HL-60 (cell line): ENCODE data around the gene TMEM144.

Experiments used
- DNase-seq, 2 experiments: peaks; one replicate each; pipeline ENCODE4 v3.0.0-alpha.2; 2010 to 2020; ENCODE audit warnings: low read depth in 1 of 2, low spot score in 1 of 2
- H3K27ac ChIP-seq: fragments of 250-450 bp; sonication (Bioruptor Pico); replicated peaks from 2 replicates; pipeline ENCODE4 v1.5.1; 2020; ENCODE audit warnings: mild to moderate bottlenecking, moderate library complexity
- H3K27me3 ChIP-seq: fragments of 250-450 bp; sonication (Bioruptor Pico); 2 replicates; pipeline ENCODE4 v1.5.1; 2021; ENCODE audit warnings: mild to moderate bottlenecking, moderate library complexity; ENCODE audit not compliant: insufficient read depth, poor library complexity, severe bottlenecking
- H3K4me3 ChIP-seq: replicated peaks from 2 replicates; pipeline ENCODE4 v1.5.1; 2011; ENCODE audit warnings: mild to moderate bottlenecking, control low read depth, low read length; ENCODE audit not compliant: insufficient read depth
- CTCF ChIP-seq: IDR thresholded peaks from one replicate; pipeline ENCODE4 v1.5.1; 2011; ENCODE audit warnings: low read length, control low read depth, inconsistent platforms; ENCODE audit not compliant: insufficient read depth
- GABPA ChIP-seq: IDR thresholded peaks from 2 replicates; pipeline ENCODE4 v1.6.1; 2012; ENCODE audit warnings: low read depth
- POLR2AphosphoS5 ChIP-seq: IDR thresholded peaks from 2 replicates; pipeline ENCODE4 v1.6.1; 2012; ENCODE audit warnings: low read depth
- SPI1 ChIP-seq: IDR thresholded peaks from 2 replicates; pipeline ENCODE4 v1.6.1; 2012; ENCODE audit warnings: low read depth, mild to moderate bottlenecking, borderline replicate concordance
- TF ChIP-seq, protein P1 (sequence below): IDR thresholded peaks from 2 replicates; pipeline ENCODE4 v1.6.1; 2012; ENCODE audit warnings: low read depth; ENCODE audit not compliant: insufficient replicate concordance

Gene TMEM144

DNA sequence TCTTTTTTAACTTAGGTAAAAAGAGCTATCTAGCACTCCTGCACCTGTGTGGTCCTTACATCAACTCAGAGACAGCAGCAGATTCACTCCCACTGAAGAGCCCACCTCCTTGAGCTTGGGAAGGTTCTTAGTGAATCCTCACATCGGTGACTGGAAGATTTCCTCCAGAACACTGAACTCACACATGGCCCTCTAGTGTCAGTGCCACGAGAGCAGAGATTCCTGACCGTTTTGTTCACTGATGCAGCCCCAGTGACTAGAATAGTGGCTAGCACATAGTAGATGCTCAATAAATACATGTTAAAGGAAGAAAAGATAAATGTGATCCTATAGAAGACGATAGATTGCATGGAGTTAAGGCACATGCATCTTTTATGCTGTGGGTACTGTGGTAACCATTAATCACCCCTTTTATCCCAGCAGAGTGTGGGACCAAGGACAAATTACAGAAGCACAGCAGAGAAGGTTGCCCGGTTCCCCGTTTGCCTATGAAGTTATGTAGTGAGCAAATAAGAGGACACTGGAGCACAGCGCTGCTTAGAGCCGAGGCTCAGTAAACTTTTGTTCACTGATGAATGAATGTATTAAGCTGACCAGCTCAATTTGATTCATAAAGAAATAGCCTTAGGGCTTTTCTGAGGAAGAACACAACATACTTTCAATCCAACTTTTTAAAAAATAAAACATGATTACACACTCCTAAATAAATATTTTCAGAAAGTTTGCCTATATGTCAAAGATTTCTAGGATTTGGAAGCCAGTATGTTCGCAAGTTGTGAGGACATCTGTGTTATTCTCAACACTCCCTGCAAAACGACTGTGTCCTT lies 46.1 kb upstream of the TMEM144 start:
- H3K4me3 ChIP-seq = no peak overlapping the region
- H3K27me3 ChIP-seq = no peaks in the 10 kb centered on the region
- no peak overlapping the region for H3K27ac ChIP-seq
- DNase-seq = no peak
- TF ChIP-seq SPI1 = no peak
- no peak for TF ChIP-seq GABPA
- TF ChIP-seq, protein P1, sequence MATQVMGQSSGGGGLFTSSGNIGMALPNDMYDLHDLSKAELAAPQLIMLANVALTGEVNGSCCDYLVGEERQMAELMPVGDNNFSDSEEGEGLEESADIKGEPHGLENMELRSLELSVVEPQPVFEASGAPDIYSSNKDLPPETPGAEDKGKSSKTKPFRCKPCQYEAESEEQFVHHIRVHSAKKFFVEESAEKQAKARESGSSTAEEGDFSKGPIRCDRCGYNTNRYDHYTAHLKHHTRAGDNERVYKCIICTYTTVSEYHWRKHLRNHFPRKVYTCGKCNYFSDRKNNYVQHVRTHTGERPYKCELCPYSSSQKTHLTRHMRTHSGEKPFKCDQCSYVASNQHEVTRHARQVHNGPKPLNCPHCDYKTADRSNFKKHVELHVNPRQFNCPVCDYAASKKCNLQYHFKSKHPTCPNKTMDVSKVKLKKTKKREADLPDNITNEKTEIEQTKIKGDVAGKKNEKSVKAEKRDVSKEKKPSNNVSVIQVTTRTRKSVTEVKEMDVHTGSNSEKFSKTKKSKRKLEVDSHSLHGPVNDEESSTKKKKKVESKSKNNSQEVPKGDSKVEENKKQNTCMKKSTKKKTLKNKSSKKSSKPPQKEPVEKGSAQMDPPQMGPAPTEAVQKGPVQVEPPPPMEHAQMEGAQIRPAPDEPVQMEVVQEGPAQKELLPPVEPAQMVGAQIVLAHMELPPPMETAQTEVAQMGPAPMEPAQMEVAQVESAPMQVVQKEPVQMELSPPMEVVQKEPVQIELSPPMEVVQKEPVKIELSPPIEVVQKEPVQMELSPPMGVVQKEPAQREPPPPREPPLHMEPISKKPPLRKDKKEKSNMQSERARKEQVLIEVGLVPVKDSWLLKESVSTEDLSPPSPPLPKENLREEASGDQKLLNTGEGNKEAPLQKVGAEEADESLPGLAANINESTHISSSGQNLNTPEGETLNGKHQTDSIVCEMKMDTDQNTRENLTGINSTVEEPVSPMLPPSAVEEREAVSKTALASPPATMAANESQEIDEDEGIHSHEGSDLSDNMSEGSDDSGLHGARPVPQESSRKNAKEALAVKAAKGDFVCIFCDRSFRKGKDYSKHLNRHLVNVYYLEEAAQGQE = no peak
- no peak for TF ChIP-seq POLR2AphosphoS5
- TF ChIP-seq CTCF = no peak

DNA sequence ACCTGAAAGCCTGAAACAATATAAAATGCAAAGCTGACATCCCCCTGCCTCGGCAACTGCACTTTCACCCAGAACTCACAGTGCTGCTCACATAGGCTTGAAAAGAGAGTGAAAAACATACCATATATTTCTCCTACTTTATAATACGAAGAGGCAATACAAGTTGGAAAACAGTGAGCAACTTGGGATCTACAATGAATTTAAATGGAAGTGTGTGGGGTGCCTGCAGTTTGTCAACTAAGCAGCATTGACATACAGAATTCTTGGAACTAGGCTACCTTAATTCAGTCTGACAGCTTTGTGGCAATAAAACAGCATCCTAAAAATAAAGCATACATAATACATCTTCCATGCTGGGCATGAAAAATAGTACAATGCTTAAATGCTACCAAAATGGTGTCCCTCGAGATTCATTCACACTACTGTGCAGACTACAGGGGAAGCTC lies 45.5 kb upstream of the TMEM144 start:
- no peak overlapping the region for H3K27ac ChIP-seq
- no peaks in the 10 kb centered on the region for H3K27me3 ChIP-seq
- H3K4me3 ChIP-seq = no peak overlapping the region
- TF ChIP-seq, protein P1 = no peak
- no peak for TF ChIP-seq GABPA
- TF ChIP-seq SPI1 = no peak
- TF ChIP-seq CTCF = no peak
- TF ChIP-seq POLR2AphosphoS5 = no peak
- DNase-seq = no peak

DNA sequence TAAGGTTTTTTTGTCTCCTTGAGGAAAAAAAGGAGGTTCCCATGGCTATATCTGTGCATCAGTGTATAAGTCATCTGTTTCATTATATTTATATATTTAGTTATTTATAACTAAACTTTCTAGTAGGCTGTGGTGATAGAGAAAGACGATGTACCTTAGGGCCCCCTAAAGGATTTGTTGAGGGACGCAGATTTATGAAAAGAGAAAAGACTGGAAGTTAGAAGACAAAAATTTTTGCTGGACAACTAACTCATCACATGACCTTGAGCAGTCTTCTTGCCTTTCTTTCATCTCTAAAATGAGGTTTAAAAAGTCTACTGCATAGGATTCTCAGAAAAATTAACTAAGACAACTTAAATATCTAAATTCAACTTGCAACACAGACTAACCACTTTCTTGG lies 43.6 kb upstream of the TMEM144 start:
- DNase-seq = no peak
- Histone ChIP-seq H3K4me3 (no peak overlapping the region), H3K27me3 (no peaks in the 10 kb centered on the region), H3K27ac (no peak overlapping the region)
- TF ChIP-seq POLR2AphosphoS5 (no peak), SPI1 (no peak), GABPA (no peak), CTCF (no peak)
- TF ChIP-seq, protein P1 = no peak
